HG03060 (cell line): ENCODE measurements around the gene RFC2.

Experiments
- ATAC-seq: cut with Tn5 transposase; IDR thresholded peaks from one replicate; pipeline ENCODE4 v1.9.1; 2021; ENCODE audit warnings: low read depth, moderate number of reproducible peaks; ENCODE audit not compliant: unreplicated experiment

Gene RFC2

DNA sequence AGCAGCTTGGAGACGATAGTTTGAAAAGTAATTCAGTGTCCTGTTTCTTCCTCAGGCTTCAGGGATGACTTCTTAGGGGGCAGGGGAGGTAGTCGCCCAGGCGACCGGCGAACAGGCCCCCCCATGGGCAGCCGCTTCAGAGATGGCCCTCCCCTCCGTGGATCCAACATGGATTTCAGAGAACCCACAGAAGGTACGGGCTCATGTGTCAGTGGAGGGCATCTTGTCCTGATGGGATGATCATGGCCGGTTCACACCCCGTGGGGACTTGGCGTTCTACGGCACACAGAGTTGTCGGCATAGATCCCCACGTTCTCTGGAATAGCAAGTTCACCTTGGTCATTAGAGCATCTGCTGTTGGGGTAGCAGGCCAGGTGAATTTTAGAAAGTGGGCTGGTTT is 59.5 kb downstream of the RFC2 start:
- ATAC-seq: no peak

DNA sequence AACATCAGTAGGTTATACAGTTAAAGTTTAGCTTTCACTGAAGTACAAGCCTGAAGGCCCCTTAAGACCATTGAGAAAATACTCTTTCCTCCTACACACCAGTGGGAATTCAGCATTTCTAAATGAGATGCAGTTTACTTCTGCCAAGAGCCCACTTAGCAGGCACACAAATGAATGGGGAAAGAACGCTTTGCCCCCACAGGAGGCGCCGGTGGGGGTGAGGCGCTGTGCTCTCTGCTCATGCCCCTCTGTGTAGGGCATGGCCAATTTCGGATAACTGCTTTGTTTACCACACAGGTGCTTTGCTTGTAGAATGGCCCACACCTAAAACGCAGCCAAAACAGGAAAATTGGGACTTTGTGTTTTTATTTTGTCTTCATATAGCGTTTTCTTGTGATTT is 60.3 kb downstream of the RFC2 start:
- no peak for ATAC-seq

DNA sequence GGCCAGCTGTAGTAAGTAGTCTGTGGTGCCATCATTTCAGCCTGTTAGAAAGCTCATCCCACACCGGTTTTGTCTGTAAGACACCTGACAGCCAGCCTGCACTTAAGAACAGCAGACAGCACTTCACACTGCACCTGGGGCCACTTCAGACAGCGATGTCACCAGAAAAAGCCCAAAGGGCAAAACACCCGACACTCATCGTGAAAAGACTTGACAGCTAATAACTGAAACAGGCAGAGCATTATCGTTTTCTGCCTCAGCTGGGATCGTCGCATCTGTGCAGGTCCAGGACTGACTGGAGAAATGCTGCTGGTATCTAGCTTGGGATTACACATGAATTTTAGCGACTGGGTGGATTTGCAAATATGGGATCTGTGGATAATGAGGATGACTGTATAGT is 61.1 kb downstream of the RFC2 start:
- no peak for ATAC-seq

DNA sequence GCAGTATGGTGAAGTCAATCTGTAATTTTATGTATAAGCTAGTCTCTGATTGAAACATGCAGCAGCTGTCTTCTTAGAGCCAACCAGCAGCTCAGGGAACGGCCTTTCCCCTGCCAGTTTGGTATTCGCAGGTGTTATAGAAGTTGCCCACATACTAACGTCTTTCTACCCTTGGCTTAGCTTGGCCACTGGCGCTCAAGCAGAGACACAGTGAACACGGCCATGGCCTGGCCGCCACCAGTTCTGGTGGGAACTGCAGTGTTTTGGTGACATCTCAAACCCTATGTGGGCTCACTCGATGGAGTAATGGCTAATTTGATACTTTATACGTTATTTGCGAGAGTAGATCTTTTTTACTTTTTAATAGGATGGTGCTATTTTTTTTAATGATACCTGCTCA is 63.0 kb downstream of the RFC2 start:
- ATAC-seq: no peak

DNA sequence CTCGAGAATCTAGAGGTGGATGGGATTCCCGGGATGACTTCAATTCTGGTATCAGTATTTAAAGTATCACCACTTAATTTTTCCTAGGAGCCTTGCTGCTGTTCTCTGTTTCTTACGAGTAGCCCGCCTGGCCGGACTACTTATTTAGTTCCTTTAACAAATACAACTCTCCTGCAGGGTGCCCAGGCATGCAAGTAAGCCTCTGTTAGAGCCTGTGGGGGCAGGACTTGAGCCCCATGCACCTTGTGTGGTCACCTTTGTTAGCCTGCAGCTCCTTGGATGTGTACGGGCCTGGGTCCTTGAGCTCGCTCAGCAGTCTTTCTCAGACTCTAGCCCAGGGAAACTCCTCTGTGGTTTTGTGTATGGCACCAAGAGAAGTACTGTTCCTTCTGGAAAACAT is 63.9 kb downstream of the RFC2 start:
- no peak for ATAC-seq

DNA sequence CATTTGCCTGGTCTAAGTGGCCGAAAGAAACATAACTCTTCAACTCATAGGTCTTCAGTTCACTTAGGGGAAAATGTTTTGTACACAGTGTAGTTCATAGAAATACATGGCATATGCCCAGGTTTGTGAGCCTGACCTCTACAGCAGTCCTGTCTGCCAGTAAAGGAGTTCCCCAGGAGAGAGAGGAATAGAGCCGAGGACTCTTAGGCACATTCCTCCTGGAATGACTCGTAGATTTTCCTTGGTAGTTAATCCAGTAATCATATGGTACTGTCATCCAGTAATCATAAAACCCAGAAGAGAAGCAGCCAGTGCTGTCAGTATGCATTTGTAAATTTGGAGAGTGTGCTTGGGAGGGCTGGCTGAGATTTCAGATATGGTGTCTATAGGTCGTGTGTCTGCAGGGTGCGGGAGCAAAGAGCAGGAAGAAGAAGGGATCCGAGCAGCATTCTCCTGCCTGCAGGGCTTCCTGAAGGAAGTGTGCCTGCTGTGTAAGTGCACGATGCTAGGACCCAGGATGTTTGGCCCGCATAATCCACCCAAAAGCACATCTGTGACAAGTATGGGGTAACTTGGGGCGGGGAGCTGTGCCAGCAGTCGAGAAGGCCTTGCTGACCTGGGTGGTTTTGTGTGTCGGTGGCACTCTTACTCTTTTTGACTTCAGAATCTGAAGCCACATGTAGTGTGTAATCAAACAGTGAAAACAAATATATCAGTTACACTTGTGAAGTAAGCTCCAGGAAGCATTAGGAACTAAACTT is 66.1 kb downstream of the RFC2 start:
- ATAC-seq: no peak

DNA sequence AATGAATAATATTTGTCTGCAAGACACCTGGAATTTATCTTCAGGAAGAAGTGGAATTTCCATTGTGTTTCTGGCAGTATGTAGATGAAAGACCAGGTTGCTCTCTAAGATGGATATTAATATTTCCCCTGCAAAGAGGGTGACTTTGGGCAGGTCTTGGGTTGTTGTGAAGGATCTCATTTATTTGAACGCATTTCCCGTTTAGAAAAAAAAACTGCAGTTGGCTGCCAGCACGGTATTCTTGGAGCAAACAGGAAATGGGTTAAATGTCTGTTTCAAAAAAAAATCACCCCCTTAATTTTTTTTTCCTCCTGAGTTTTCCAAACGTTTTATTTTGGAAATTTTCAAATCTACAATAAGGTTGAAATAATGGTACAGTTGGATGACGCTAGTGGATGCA is 68.6 kb downstream of the RFC2 start:
- no peak for ATAC-seq

DNA sequence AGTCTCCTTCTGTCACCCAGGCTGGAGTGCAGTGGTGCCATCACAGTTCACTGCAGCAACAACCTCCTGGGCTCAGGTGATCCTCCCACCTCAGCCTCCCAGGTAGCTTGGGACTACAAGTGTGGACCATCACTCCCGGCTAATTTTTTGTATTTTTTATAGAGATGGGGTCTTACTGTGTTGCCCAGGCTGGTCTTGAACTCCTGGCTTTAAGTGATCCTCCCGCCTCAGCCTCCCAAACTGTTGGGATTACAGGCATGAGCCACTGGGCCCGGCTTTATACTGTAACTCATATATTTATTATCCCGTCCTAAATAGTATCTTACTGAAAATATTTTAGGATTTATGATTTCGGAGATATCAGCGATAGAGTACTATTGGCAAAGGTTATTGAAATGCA is 69.2 kb downstream of the RFC2 start:
- no peak for ATAC-seq

DNA sequence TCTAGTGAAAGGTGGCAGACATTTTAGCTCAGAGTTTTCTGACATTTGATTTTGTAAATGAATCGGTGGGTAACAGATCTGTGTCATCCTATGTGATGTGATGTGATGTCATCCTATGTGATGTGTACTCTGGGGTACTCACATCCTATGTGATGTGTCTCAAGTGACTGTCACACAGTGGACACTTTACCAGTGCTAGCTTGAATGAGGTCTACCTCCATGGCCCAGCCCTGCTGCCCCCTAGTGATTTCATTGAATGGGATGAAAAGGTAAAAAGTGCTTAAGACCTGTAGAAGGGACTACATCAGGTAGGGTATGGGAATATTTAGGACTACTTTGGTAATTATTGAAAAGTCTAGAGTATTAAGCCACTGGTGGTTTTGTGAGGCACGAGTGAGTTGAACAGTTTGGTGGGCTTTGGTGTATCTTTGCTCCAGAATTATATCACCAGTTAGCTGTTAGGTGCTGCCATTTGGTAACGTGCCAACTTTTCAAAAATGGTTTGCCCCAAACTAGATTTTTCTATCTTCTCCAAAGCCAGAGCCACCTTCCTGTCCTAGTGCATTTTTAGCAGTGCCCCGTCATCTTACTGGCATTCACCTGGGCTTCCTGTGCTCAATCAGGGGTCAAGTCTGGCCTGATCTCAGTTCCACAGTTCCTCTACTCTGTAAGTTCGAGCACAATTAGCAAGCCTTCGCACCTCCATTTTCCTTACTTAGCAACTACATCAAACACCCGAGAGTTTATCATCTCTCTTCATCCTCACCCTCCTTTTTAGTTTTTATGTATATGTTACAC is 70.3 kb downstream of the RFC2 start:
- no peak for ATAC-seq

DNA sequence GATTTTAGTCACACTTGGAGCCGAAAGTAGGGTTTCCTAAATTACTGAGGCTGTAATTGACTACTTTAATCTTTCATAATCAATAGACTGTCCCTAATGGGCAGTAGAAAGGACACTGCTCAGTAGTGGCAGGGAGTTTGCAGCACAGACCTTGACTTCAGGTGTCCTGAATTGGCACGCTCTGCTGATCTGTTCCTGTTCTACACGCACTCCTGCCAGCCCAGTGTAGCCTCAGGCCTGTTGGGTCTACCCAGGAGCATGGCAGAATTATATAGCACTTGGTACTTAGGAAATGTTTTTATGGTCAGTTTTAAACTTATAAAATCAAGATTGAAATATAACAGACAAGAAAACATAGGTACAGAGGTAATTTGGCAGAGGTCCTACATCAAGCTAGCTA is 71.1 kb downstream of the RFC2 start:
- no peak for ATAC-seq

DNA sequence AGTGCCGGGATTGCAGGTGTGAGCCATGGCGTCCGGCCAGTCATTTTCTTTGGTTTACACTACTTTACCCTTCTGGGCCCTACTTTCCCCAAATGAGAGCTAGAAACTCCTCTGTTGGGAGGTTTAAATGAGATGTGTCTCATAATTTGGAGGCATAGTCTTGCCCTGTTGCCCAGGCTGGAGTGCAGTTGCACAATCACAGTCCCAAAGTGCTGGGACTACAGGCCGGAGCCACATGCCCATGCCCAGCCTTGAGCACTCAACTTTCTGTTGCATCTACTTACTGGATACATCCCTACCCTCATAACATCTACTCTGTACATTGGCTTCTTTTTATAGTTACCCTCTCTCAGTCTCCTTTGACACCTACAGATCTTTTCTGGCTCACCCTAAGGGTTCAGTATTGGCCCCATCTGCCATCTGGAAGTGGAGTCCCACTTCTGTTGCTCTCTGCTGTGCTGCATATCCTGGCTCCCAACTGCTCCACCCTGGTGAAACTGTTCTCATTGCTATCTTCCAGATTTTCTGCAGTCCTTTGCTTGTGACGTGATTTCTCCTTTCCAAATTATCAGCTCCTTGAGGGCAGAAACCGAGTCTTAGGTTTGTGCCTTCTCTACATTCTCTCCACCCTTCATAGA is 71.6 kb downstream of the RFC2 start:
- no peak for ATAC-seq

DNA sequence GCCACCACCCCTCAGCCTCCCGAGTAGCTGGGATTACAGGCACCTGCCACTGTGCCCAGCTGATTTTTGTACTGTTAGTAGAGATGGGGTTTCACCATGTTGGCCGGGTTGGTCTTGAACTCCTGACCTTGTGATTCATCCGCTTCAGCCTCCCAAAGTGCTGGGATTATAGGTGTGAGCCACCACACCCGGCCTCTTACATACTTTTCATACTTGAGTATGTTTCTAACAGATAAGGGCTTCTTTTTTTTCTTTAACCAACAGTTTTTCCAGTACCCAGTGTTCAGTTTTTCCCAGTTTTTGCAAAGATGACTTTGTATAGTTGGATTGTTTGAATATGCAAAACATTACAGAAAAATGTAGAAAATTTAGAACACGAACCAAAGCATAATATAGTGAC is 72.4 kb downstream of the RFC2 start:
- no peak for ATAC-seq
